Brain pericyte (primary cell): ENCODE data around the gene NCAPH2.

Experiments
- DNase-seq: peaks from one replicate; pipeline ENCODE4 v3.0.0-alpha.2; 2012; ENCODE audit warnings: low read depth, low spot score

NCAPH2 gene

GRCh38 chr22:50571264-50572175, 63.5 kb downstream of the NCAPH2 start:
- DNase-seq: no peak

GRCh38 chr22:50572965-50573364, 64.9 kb downstream of the NCAPH2 start:
- no peak for DNase-seq

GRCh38 chr22:50573491-50574382, 65.7 kb downstream of the NCAPH2 start:
- no peak for DNase-seq

- DNase-seq: no peak
Observed at GRCh38 chr22:50574383-50574755, 66.3 kb downstream of the NCAPH2 start.
